ENCODE results near the gene SCN1B.
A peak's percentile ranks its signal among the peaks of the same experiment; 100 is the strongest.

Gene SCN1B

GRCh38 chr19:35000647-35001501 is 29.4 kb upstream of the SCN1B start (continued):
- TF ChIP-seq PRDM4 (tag by site-specific recombination; IDR thresholded peaks at IDR 0.05) (no peak), OSR2 (tag by site-specific recombination; IDR thresholded peaks at IDR 0.05) (no peak), ZNF274 (IDR thresholded peaks at IDR 0.05; ENCODE audit: low read length) (no peak), ZNF274 (tag by site-specific recombination; IDR thresholded peaks at IDR 0.05; ENCODE audit: borderline replicate concordance) (no peak), ZFHX2 (tag by site-specific recombination; conservative IDR thresholded peaks at IDR 0.05) (peak; percentile 66)

GRCh38 chr19:35002037-35002535 is 28.2 kb upstream of the SCN1B start:
- peaks cover 52% of the 10 kb centered on the region in 2 experiments for H3K36me3 ChIP-seq (ENCODE audit: control insufficient read depth in 2 of 2, insufficient read depth in 1 of 2, low read length in 2 of 2)
- ChIA-PET CTCF (interaction anchor here (0.5 to 4.3 kb wide), 10 partner anchors 11 to 1685 kb away, joined by 3 to 35 read pairs (median 4); partner anchors contain the start of genes NFKBID and ZNF567), POLR2A (interaction anchor here (1.2 to 3.0 kb wide), 3 partner anchors 9 to 45 kb away, joined by 4 to 20 read pairs (median 10); no protein-coding TSS in a partner anchor)
- H3K9me3 ChIP-seq (ENCODE audit: control insufficient read depth, insufficient read depth, low read depth, low read length): no peaks in the 10 kb centered on the region
- H3K27ac ChIP-seq (ENCODE audit: extremely low read depth, low read depth, low read length): peak overlapping the region; percentile 4
- no peak overlapping the region for H3K4me3 ChIP-seq (ENCODE audit: low read depth, low read length)
- TF ChIP-seq ZNF354C (tag by site-specific recombination; IDR thresholded peaks at IDR 0.05; ENCODE audit: borderline replicate concordance, low read depth) (no peak), SCRT2 (tag by site-specific recombination; IDR thresholded peaks at IDR 0.05) (peak; percentile 80)
- H3K4me1 ChIP-seq (ENCODE audit: control insufficient read depth, insufficient read depth, low read length): peaks cover 38% of the 10 kb centered on the region

GRCh38 chr19:35004517-35005255 is 25.6 kb upstream of the SCN1B start:
- H3K4me1 ChIP-seq (ENCODE audit: control insufficient read depth, insufficient read depth, low read length): peaks cover 23% of the 10 kb centered on the region
- no peak overlapping the region for H3K27ac ChIP-seq (ENCODE audit: extremely low read depth, low read depth, low read length)
- H3K4me3 ChIP-seq (ENCODE audit: low read depth, low read length): no peak overlapping the region
- TF ChIP-seq ZBTB26 (tag by site-specific recombination; optimal IDR thresholded peaks at IDR 0.05): no peak
- no peak for TF ChIP-seq ZNF350 (tag by site-specific recombination; IDR thresholded peaks at IDR 0.05)
- no peak for TF ChIP-seq GFI1B (tag by site-specific recombination; IDR thresholded peaks at IDR 0.05)
- TF ChIP-seq ZSCAN30 (tag by site-specific recombination; IDR thresholded peaks at IDR 0.05): no peak
- no peak for TF ChIP-seq ZNF114 (tag by site-specific recombination; IDR thresholded peaks at IDR 0.05)
- no peak for TF ChIP-seq ZNF529 (tag by site-specific recombination; IDR thresholded peaks at IDR 0.05; ENCODE audit: insufficient replicate concordance)
- TF ChIP-seq ZNF362 (tag by site-specific recombination; IDR thresholded peaks at IDR 0.05): no peak
- TF ChIP-seq ZNF433 (tag by site-specific recombination; IDR thresholded peaks at IDR 0.05; ENCODE audit: low read depth): no peak
- H3K36me3 ChIP-seq (ENCODE audit: control insufficient read depth in 2 of 2, insufficient read depth in 1 of 2, low read length in 2 of 2): peaks cover 62 to 78% of the 10 kb centered on the region in 2 experiments
- ChIA-PET CTCF (no interaction called here), POLR2A (no interaction called here)
- H3K9me3 ChIP-seq (ENCODE audit: control insufficient read depth, insufficient read depth, low read depth, low read length): no peaks in the 10 kb centered on the region

Data from HEK293 (cell line).